PC-3 (cell line): ENCODE data around the gene XPC.

Source experiments
- CTCF ChIP-seq: fragments of 300-600 bp; sonication (generic); conservative IDR thresholded peaks from 2 replicates; pipeline ENCODE4 v1.5.1; 2017; ENCODE audit warnings: antibody characterized with exemption, low read depth, mild to moderate bottlenecking, low read length
- EZH2 ChIP-seq: fragments of 300-600 bp; sonication (generic); IDR thresholded peaks from one replicate; pipeline ENCODE4 v1.6.1; 2017; ENCODE audit warnings: antibody characterized with exemption, mild to moderate bottlenecking, low read length; ENCODE audit not compliant: unreplicated experiment

- no peak for TF ChIP-seq CTCF
- TF ChIP-seq EZH2: no peak
Measured at GRCh38 chr3:14118400-14119381, 59.7 kb downstream of the XPC start.
